Fibroblast of skin of abdomen (primary cell): ENCODE data around the gene ATP6V0D1.
"Not testable (repeated sequence)": the region's sequence is repeated elsewhere in the genome, so short reads cannot be mapped to it uniquely, and the experiment has no call there.

ENCODE experiments used
- DNase-seq: peaks from one replicate; pipeline ENCODE4 v3.0.0-alpha.2; 2013

The ATP6V0D1 gene

DNA sequence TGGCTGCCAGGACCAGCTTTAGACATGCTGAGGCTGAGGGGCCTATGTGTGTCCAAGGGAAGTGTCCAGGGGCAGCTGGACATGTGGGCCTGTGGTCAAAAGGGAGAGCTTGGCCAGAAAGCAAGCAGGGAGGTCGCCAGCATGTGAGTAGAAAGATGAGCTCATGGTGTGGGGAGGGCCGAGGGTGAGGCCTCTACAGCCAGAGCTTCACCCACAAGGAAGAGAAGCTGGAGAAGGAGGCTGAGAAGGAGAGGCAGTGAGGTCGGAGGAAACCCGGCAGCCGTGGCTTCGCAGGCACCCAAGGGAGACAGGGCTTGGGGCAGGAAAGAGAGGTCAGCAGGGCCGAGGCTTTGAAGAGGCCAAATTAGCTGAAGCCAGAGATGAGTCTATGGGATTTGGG lies 54.0 kb downstream of the ATP6V0D1 start:
- DNase-seq = no peak

GRCh38 chr16:67426022-67426421 lies 54.9 kb downstream of the ATP6V0D1 start:
- no peak for DNase-seq

DNA sequence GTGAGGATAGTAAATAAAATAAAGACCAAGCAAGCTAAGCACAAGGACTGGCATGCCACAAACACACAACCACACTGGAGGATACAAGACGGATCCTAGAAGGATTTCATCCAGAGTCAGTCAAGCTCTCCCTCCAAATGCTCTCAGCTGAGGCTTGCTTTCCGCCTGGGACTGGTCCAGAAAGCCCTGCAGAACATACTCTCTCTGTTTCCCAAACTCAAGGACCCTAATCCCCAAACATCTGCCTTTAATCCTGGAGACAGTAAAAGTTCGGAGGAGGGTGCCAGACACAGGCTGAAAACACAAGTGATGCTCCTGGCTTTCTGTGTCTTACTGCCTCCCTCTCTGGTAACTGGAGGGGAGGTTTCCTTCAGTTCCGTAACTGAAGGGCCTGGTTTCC lies 55.4 kb downstream of the ATP6V0D1 start:
- DNase-seq = no peak

- DNase-seq = peak; percentile 79
These were observed 55.9 kb downstream of the ATP6V0D1 start for GRCh38 chr16:67425061-67425460.

DNA sequence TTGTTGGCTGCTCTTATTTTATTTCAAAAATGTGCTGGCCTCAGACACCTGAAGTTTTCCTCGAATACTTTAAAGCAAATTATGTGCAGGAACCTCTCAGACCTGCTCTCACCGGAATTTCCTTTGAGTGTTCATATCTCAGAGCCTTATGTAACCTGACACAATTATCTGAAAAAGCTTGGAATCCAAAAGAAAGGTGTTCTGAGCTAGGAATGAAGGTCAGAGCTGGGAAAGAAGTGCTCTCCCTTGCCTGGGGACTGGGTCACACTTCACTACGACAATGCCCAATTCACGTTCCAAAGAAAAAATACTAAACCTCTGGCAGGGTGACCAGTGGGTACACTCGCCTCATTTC lies 56.7 kb downstream of the ATP6V0D1 start:
- no peak for DNase-seq

GRCh38 chr16:67423611-67424260 lies 57.2 kb downstream of the ATP6V0D1 start:
- no peak for DNase-seq

GRCh38 chr16:67423015-67423414 lies 57.9 kb downstream of the ATP6V0D1 start:
- no peak for DNase-seq

DNA sequence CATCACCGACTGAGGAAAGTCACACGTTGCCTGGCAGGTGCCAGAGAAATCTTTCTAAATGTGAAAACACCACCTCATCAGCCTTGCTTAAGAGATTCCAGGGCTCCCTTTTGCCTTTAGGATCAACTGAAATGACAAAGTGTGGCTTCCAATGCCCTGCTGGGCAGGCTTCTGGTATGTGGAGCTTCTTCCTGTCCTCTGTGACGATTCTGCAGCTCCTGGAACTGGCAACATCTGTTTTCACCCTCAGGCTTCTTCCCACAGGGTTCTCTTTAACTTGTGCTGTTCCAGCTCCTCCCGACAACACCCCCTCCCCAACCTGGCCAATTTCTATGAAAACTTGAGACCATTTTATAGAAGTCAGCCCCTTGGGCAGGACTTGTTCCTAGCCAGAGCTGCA lies 59.9 kb downstream of the ATP6V0D1 start:
- DNase-seq = no peak

DNA sequence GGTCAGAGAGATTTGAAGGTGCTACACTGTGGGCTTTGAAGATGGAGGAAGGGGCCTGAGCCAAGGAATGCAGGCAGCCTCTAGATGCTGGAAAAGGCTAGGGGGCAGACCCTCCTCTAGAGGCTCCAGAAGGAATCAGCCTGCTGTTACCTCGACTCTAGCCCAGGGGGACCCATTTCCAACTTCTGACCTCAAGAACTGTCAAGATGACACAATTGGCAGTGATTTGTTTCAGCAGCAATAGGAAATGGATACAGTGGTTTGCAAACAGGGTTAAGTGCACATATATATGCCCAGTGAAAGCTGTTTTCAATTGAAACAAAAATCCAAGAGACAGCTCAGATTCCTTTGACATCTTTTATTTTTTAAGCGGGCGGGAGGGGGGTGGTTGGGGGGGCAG lies 61.0 kb downstream of the ATP6V0D1 start:
- peak; percentile 38 for DNase-seq

DNA sequence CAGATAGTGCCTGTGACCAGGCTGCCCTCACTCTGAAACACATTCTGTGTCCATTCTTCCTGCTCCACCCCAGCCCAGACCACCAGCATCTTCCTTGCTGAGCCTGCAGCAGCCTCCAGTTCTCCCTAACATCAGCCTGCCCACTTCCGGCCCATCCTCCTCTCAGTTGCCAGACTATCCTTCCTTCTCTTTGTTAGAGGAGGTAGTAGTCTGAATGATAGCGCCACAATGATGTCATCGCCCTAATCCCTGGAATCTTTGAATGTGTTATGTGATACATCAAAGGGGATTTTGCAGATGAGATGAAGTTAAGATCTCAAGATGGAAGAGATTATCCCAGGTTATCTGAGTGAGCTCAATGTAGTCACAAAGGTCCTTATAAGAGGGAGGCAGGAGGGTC lies 61.5 kb downstream of the ATP6V0D1 start:
- peak; percentile 61 for DNase-seq

DNA sequence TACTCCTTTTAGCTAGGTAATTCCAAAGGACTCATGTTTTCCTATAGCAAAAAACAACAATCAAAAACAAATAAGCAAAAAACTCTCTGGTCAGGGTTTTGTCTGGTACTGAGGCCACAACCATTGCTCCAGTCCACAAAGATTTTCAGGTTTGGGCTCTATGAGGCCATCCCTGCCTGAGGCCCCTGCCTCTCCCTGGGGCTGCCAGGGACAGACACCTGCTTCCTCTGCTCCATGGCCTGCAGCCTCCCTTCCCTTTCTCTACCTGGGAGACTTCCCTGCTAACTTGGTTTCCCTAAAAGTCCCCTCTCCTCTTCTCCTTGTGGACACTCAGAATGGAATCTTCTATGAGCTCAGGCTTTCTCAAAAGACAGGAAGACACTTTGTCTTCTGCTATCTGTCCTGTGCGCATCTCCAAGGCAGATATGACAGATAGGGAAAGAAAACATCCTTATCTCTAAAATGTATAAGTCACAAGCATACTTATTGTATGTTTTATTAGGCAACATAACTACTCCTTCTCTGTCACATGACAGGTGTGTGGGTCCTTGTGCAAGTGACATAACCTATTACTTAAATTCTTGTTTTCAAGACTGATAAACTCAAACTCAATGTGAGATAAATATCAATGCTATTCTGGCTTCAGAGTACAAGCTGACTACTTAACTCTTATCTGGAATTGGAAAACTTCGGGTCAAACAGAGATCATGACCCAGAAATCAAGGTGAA lies 63.5 kb downstream of the ATP6V0D1 start:
- DNase-seq = no peak

DNA sequence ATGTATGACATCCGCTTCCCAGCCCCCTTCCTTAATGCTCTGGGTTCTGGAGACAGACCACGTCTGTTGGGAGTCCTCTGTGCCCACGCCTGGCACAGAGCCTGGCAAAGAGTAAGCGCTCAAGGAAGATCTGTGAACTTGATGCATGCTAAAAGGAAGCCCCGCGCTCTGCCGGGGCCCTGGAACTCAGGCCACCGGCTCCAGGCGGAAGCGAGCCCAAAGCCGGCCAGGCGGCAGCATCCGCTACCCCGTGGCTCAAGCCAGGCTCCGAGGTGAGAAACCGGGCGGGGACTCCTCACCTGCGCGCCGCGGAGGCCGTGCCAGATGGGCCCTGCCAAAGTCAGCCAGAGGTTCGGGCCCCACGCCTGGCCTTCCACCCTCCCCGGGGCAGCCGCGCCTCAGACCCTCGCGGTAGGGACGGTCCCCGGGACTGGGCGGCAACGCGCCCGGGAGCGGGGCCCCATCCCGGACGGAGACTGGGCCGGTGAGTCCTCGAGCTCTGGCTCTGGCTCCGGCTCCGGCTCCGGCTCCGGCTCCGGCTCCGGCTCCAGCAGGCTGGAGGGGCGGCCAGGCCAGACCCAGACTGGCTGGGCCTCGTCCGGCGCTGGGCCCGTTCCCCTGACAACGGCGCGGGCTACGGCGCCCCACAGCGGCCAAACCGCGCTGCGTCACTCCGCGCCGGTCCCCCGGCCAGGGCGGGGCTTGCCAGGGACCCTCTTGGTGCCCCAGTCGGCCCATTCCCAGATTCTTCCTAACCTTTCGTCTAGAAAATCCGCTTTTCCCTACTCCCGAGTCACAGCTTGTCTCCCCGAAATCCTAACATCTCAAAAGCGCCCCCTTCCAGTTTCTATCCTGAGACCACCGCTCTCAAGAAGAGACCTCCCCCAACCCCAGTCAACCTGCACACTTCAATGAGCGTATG lies 64.8 kb downstream of the ATP6V0D1 start, which contains the start of gene ZDHHC1:
Gene ZDHHC1 (minus strand): TSS at position 606 of the 922 bp plus-strand sequence. CDS start 8,702 bp downstream, outside the sequence.
- peak; percentile 66 for DNase-seq

DNA sequence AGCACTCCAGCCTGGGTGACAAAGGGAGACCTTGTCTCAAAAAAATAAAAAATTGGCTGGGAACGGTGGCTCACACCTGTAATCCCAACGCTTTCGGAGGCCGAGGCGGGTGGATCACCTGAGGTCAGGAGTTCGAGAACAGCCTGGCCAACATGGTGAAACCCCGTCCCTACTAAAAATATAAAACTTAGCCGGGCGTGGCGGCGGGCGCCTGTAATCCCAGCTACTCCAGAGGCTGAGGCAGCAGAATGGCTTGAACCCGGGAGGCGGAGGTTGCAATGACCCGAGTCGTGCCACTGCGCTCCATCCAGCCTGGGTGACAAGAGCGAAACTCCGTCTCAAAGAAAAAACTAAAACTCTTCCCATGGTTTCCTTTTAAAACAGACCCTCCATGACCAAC lies 65.5 kb downstream of the ATP6V0D1 start:
- not testable (repeated sequence) for DNase-seq

- DNase-seq = no peak
These were observed 66.7 kb downstream of the ATP6V0D1 start for GRCh38 chr16:67413978-67414911.

GRCh38 chr16:67412294-67412693 lies 68.7 kb downstream of the ATP6V0D1 start:
- no peak for DNase-seq

- no peak for DNase-seq
These were observed 69.6 kb downstream of the ATP6V0D1 start for GRCh38 chr16:67411339-67411738.

DNA sequence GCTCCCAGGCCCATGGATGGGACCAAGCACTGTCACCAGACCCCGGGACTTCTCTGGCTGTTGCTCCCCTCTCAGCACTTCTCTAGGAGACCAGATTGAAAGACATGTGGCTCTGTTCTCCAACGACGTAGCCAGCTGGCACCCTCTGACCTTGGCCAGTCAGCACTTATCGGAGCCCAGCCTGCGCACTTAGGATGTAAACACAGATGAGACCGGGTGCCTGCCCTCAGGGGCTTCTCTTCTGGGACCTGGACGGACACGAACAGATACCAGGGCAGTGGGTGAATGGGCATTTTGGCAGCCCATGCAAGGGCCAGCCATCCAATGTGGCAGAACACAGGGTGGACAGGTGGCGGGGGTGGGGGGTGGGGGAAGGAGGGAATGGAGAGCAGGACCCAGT lies 71.3 kb downstream of the ATP6V0D1 start:
- DNase-seq = no peak

DNA sequence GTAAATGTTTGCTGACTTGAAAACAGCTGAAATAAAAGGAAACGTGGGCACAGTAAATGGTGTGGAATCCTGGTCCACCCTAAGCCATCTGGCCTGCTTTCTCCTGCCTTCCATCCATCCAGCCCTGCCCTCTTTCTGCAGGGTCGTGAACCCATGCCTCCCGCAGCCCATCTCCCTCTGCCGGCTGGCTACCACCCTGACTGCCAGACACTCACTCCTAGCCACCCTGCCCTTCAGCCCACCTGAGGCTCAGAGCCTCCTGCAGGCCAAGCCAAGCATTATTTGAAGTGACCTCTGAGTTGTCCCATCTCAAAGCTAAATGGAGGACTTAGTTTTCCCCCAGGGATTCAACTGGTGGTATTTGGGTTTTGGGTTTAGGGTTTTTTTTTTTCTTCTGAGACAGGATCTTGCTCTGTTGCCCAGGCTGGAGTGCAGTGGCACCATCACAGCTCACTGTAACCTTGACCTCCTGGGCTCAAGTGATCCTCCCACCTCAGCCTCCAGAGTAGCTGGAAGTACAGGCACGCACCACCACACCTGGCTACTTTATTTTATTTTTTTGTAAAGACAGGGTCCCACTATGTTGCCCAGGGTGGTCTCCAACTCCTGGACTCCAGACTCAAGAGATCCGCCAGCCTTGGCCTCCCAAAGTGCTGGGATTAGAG lies 73.0 kb downstream of the ATP6V0D1 start:
- DNase-seq = no peak

- DNase-seq = no peak
These were observed 73.7 kb downstream of the ATP6V0D1 start for GRCh38 chr16:67407176-67407787.

DNA sequence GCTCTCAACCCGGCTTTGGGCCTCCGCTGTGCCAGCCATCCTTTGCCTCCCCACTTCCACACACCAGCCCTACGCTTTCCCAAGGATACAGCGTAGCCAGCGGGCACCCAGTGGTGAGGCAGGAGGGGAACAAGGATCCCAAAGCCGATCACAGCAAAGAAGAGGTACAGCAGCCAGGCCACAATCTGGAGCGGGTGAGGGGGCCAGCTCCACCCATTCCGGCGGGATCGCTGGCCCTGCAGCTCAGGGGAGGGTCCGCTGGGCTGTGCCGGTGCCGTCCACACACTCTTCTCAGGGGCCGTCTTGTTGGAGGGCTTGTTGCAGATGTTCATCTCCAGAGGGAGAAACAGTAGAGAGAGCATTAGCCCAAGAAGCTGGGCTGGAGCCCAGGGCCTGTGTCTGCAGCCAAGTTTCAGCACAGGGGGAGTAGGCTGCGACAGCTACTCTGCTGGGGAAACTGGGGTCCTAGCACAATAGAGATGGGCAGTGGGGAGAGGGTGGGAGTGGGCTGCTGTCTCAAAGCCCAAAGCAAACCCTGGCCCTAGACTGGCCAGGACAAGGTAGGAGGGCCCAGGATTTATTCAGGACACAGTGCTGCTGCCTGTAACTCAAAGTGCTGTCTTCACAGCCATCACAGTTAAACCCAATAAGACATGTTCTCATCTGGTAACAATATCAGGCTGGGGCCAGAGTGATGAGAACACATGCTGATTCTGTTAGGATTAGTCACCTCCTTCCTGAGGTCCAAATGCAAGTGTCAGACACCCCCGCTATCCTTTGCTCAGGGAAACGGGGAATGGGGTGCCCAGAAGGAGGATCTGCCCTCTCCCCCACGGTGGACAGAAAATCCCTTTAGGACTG lies 74.6 kb downstream of the ATP6V0D1 start:
- peak; percentile 89 for DNase-seq
